ENCODE measurements around the gene PSEN1. TPM values are rescaled to one million over a fixed set of nuclear protein-coding genes. Genes with fewer than 3 reads are reported as not detected.

PSEN1 gene
- polyA plus RNA-seq, 1 of the 3 experiments (the other 2 are of a cell fraction), result 9.0 TPM

GRCh38 chr14:73258845-73259611 is 122.7 kb downstream of the PSEN1 start:
- H3K36me3 ChIP-seq (replicated peaks in 1 of 2; ENCODE audit: control insufficient read depth in 1 of 2, insufficient read depth in 2 of 2, low read length in 1 of 2), result no peaks in the 10 kb centered on the region
- peaks cover 0 to 6% of the 10 kb centered on the region in 2 experiments; a peak in 1 of 4 replicates for H3K4me1 ChIP-seq (ENCODE audit: control insufficient read depth in 1 of 2, insufficient read depth in 2 of 2, low read depth in 1 of 2, low read length in 1 of 2)
- DNase-seq, result peak; percentile 33
- no peaks in the 10 kb centered on the region for H3K9me3 ChIP-seq
- no peaks in the 10 kb centered on the region for H3K79me2 ChIP-seq (ENCODE audit: insufficient read depth)
- H3F3A ChIP-seq (replicated peaks; ENCODE audit: insufficient read depth), result no peaks in the 10 kb centered on the region
- H3K27me3 ChIP-seq (ENCODE audit: insufficient read depth), result no peaks in the 10 kb centered on the region
- no peak overlapping the region for H3K9ac ChIP-seq
- no peak overlapping the region for H2AFZ ChIP-seq (ENCODE audit: low read depth)
- no peak overlapping the region for H3K4me2 ChIP-seq
- no peaks in the 10 kb centered on the region for H3K9me2 ChIP-seq
- no peak overlapping the region for H3K27ac ChIP-seq (ENCODE audit: low read depth in 2 of 2, low read length in 1 of 2)
- POLR2A ChIA-PET, result no interaction called here
- no peaks in the 10 kb centered on the region for H4K20me1 ChIP-seq (ENCODE audit: insufficient read depth)
- no peak for TF ChIP-seq POLR2AphosphoS5 (IDR thresholded peaks at IDR 0.05; ENCODE audit: low read depth, low read length)
- TF ChIP-seq YY1 (IDR thresholded peaks at IDR 0.05; ENCODE audit: low read depth), result no peak
- TF ChIP-seq EP300 (IDR thresholded peaks at IDR 0.05; ENCODE audit: borderline replicate concordance in 1 of 2, low read depth in 1 of 2, low read length in 1 of 2), result no peak
- TF ChIP-seq JUND (IDR thresholded peaks at IDR 0.05), result no peak
- no peak for TF ChIP-seq MEF2A (IDR thresholded peaks at IDR 0.05; ENCODE audit: borderline replicate concordance, low read depth)
- TF ChIP-seq SMC3 (IDR thresholded peaks at IDR 0.05; ENCODE audit: low read depth, low read length), result no peak
- TF ChIP-seq TAF1 (IDR thresholded peaks at IDR 0.05; ENCODE audit: borderline replicate concordance, low read depth, low read length), result no peak
- TF ChIP-seq EZH2phosphoT487 (IDR thresholded peaks at IDR 0.05; ENCODE audit: borderline replicate concordance, low read depth), result no peak
- TF ChIP-seq RCOR1 (IDR thresholded peaks at IDR 0.05; ENCODE audit: low read length), result no peak
- no peak for TF ChIP-seq SIN3A (IDR thresholded peaks at IDR 0.05; ENCODE audit: borderline replicate concordance, low read depth, low read length)
- TF ChIP-seq FOXJ3 (CRISPR knock-in tag; IDR thresholded peaks at IDR 0.05), result no peak
- TF ChIP-seq, protein P1, sequence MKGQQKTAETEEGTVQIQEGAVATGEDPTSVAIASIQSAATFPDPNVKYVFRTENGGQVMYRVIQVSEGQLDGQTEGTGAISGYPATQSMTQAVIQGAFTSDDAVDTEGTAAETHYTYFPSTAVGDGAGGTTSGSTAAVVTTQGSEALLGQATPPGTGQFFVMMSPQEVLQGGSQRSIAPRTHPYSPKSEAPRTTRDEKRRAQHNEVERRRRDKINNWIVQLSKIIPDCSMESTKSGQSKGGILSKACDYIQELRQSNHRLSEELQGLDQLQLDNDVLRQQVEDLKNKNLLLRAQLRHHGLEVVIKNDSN (IDR thresholded peaks at IDR 0.05; ENCODE audit: borderline replicate concordance, low read depth), result no peak
- H3K4me3 ChIP-seq (ENCODE audit: low read depth in 2 of 2, low read length in 1 of 2), result no peak overlapping the region
- 77% methylated on average over 10 of the region's 20 CpGs for WGBS (ENCODE audit: low lambda C conversion rate)
- CTCF ChIA-PET, result interaction anchor here (0.6 to 0.8 kb wide), 2 partner anchors 37 to 641 kb away, joined by 3 to 4 read pairs; no protein-coding TSS in a partner anchor

DNA sequence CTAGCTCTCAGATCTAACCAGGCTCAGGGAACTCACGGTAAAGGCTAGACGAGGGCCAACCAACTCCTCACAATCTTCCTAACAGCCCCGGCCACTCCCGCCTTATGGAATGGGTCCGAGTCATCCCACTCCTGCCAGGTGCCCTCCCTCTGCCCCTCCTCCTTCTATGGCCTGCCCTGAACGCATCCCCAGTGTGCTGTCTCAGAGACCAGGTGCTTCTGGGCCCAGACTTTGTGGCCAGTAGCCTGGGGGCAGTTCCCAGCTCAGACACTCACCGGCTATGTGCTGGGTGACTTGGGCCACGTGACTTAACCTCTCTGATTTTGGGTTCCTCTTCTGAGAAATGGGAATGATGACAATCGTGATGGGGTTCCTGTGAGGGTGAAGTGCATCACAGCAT is 123.5 kb downstream of the PSEN1 start:
- peak; percentile 36 for DNase-seq
- Histone ChIP-seq H3K9me2 (no peaks in the 10 kb centered on the region), H3F3A (replicated peaks; ENCODE audit: insufficient read depth) (no peaks in the 10 kb centered on the region), H3K4me1 (ENCODE audit: control insufficient read depth in 1 of 2, insufficient read depth in 2 of 2, low read depth in 1 of 2, low read length in 1 of 2) (peaks cover 0 to 6% of the 10 kb centered on the region in 2 experiments; a peak in 1 of 4 replicates), H3K79me2 (ENCODE audit: insufficient read depth) (no peaks in the 10 kb centered on the region), H3K9me3 (no peaks in the 10 kb centered on the region), H4K20me1 (ENCODE audit: insufficient read depth) (no peaks in the 10 kb centered on the region), H3K27ac (ENCODE audit: low read depth in 2 of 2, low read length in 1 of 2) (no peak overlapping the region), H3K4me2 (no peak overlapping the region), H2AFZ (ENCODE audit: low read depth) (no peak overlapping the region), H3K9ac (no peak overlapping the region), H3K27me3 (ENCODE audit: insufficient read depth) (no peaks in the 10 kb centered on the region), H3K36me3 (replicated peaks in 1 of 2; ENCODE audit: control insufficient read depth in 1 of 2, insufficient read depth in 2 of 2, low read length in 1 of 2) (no peaks in the 10 kb centered on the region), H3K4me3 (ENCODE audit: low read depth in 2 of 2, low read length in 1 of 2) (no peak overlapping the region)
- CTCF ChIA-PET, result no interaction called here
- POLR2A ChIA-PET, result no interaction called here
- WGBS (ENCODE audit: low lambda C conversion rate), result 67% methylated on average over 5 of the region's 9 CpGs
- no peak for TF ChIP-seq MAX (IDR thresholded peaks at IDR 0.05; ENCODE audit: low read depth)
- no peak for TF ChIP-seq EZH2phosphoT487 (IDR thresholded peaks at IDR 0.05; ENCODE audit: borderline replicate concordance, low read depth)
- no peak for TF ChIP-seq FOXJ3 (CRISPR knock-in tag; IDR thresholded peaks at IDR 0.05)
- no peak for TF ChIP-seq RXRA (IDR thresholded peaks at IDR 0.05; ENCODE audit: borderline replicate concordance, low read depth)
